GM18867 (cell line): ENCODE data around the gene TECPR1.

Source experiments
- ATAC-seq: cut with Tn5 transposase; IDR thresholded peaks from one replicate; pipeline ENCODE4 v1.9.1; 2021; ENCODE audit warnings: mild to moderate bottlenecking, moderate library complexity; ENCODE audit not compliant: unreplicated experiment

TECPR1 gene

GRCh38 chr7:98251601-98252424 is at the start of gene TECPR1:
Gene TECPR1, minus strand, starts transcription at chr7:98252232. Its CDS starts 6,086 bp downstream, at chr7:98246146.
- ATAC-seq: peak; percentile 96

- no peak for ATAC-seq
Observed at GRCh38 chr7:98300595-98301372, 48.8 kb upstream of the TECPR1 start.

GRCh38 chr7:98297626-98298286 is 45.7 kb upstream of the TECPR1 start:
- ATAC-seq: no peak

GRCh38 chr7:98296833-98297232 is 44.8 kb upstream of the TECPR1 start:
- no peak for ATAC-seq

GRCh38 chr7:98295467-98296192 is 43.6 kb upstream of the TECPR1 start:
- no peak for ATAC-seq

- ATAC-seq: peak; percentile 74
Observed at GRCh38 chr7:98294798-98295382, 42.9 kb upstream of the TECPR1 start.

GRCh38 chr7:98294326-98294725 is 42.3 kb upstream of the TECPR1 start:
- ATAC-seq: no peak

- ATAC-seq: no peak
Observed at GRCh38 chr7:98293746-98294145, 41.7 kb upstream of the TECPR1 start.

GRCh38 chr7:98293265-98293664 is 41.2 kb upstream of the TECPR1 start:
- ATAC-seq: no peak

GRCh38 chr7:98291717-98292116 is 39.7 kb upstream of the TECPR1 start:
- ATAC-seq: no peak

- ATAC-seq: no peak
Observed at GRCh38 chr7:98289333-98289875, 37.4 kb upstream of the TECPR1 start.

GRCh38 chr7:98288064-98288823 is 36.2 kb upstream of the TECPR1 start:
- no peak for ATAC-seq

GRCh38 chr7:98287486-98287959 is 35.5 kb upstream of the TECPR1 start:
- ATAC-seq: no peak

- no peak for ATAC-seq
Observed at GRCh38 chr7:98286701-98287485, 34.9 kb upstream of the TECPR1 start.

GRCh38 chr7:98286093-98286539 is 34.1 kb upstream of the TECPR1 start:
- ATAC-seq: no peak

GRCh38 chr7:98285157-98286092 is 33.4 kb upstream of the TECPR1 start:
- no peak for ATAC-seq

- no peak for ATAC-seq
Observed at GRCh38 chr7:98284335-98285036, 32.5 kb upstream of the TECPR1 start.
